GM19025 (cell line): ENCODE measurements around the gene FBN1.

Source experiments
- ATAC-seq: cut with Tn5 transposase; IDR thresholded peaks from one replicate; pipeline ENCODE4 v1.9.1; 2021; ENCODE audit warnings: mild to moderate bottlenecking, low read depth, moderate library complexity; ENCODE audit not compliant: unreplicated experiment

FBN1 gene

GRCh38 chr15:48653216-48653615 is 7.7 kb upstream of the FBN1 start:
- no peak for ATAC-seq

- ATAC-seq = no peak
These were observed 7.1 kb upstream of the FBN1 start for GRCh38 chr15:48652510-48653076.

- no peak for ATAC-seq
These were observed 5.4 kb upstream of the FBN1 start for GRCh38 chr15:48650931-48651330.

- no peak for ATAC-seq
These were observed 2.5 kb upstream of the FBN1 start for GRCh38 chr15:48647962-48648361.

GRCh38 chr15:48646331-48646730 is 822 bp upstream of the FBN1 start:
- no peak for ATAC-seq

GRCh38 chr15:48644827-48645557 is 517 bp downstream of the FBN1 start:
- peak; percentile 49 for ATAC-seq

- ATAC-seq = no peak
These were observed 1.1 kb downstream of the FBN1 start for GRCh38 chr15:48644467-48644826.

- no peak for ATAC-seq
These were observed 1.6 kb downstream of the FBN1 start for GRCh38 chr15:48643776-48644466.

- ATAC-seq = no peak
These were observed 2.3 kb downstream of the FBN1 start for GRCh38 chr15:48643206-48643605.

- ATAC-seq = no peak
These were observed 2.7 kb downstream of the FBN1 start for GRCh38 chr15:48642795-48643194.

- ATAC-seq = no peak
These were observed 4.1 kb downstream of the FBN1 start for GRCh38 chr15:48641416-48641815.

- no peak for ATAC-seq
These were observed 6.5 kb downstream of the FBN1 start for GRCh38 chr15:48638963-48639362.

- no peak for ATAC-seq
These were observed 7.9 kb downstream of the FBN1 start for GRCh38 chr15:48637639-48638038.

- ATAC-seq = no peak
These were observed 9.0 kb downstream of the FBN1 start for GRCh38 chr15:48636511-48636910.

- no peak for ATAC-seq
These were observed 10.6 kb downstream of the FBN1 start for GRCh38 chr15:48634893-48635292.

GRCh38 chr15:48634096-48634495 is 11.4 kb downstream of the FBN1 start:
- no peak for ATAC-seq

GRCh38 chr15:48632651-48633050 is 12.9 kb downstream of the FBN1 start:
- ATAC-seq = no peak

- no peak for ATAC-seq
These were observed 14.2 kb downstream of the FBN1 start for GRCh38 chr15:48631176-48631770.

GRCh38 chr15:48630245-48630644 is 15.3 kb downstream of the FBN1 start:
- ATAC-seq = no peak

GRCh38 chr15:48628832-48629231 is 16.7 kb downstream of the FBN1 start:
- no peak for ATAC-seq

GRCh38 chr15:48627260-48627940 is 18.1 kb downstream of the FBN1 start:
- no peak for ATAC-seq
